Fibroblast of lung (primary cell): Measurements from ENCODE around the gene CYP27B1.
A peak's percentile ranks its signal among the peaks of the same experiment; 100 is the strongest.

ENCODE experiments used
- CTCF ChIP-seq, 2 donors: IDR thresholded peaks in 1 of 2; conservative IDR thresholded peaks in 1 of 2; 1 replicate in 1 of 2; 2 replicates in 1 of 2; pipeline ENCODE4 v1.5.1; 2011 to 2012; ENCODE audit warnings: low read length in 2 of 2, control low read depth in 1 of 2, inconsistent platforms in 1 of 2, low read depth in 1 of 2, mild to moderate bottlenecking in 1 of 2
- EZH2 ChIP-seq: IDR thresholded peaks from 2 replicates; pipeline ENCODE4 v1.5.1; 2012; ENCODE audit warnings: low read length, control low read depth, mild to moderate bottlenecking; ENCODE audit errors: missing control alignments

DNA sequence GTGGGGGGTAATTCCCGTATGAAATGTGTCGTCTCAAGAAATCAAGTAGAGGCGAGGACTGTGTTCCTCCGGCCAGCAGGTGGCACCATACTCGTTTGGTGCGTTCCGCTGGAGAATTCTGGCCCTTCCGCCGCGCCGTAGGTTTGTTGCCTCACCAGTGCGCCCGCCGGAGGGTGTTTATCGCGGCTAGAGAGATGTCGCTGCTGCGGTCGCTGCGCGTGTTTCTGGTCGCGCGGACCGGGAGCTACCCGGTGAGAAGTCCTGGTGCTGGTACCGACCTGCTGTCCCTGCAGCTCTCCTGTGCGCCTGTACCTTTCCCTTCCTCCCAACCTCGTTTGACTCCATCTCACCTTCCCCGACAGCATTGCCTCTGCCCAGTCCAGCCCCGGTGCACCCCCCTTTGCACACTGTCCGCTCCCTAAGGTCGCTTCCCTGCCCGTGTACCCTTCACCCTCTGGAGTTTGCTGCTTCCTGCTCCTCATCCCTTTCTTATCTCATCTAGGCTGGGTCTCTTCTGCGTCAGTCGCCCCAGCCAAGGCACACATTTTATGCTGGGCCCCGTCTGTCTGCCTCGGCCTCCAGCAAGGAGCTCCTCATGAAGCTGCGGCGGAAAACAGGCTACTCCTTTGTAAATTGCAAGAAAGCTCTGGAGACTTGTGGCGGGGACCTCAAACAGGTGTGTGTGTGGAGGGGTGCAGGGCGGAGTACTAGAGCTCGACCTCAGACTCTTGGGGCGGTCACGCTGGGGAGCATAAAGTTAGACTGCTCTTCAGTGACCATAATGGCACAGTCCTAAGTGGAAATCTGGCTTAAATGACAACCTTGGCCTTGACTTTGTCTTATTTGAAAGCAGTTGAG is 16.0 kb upstream of the CYP27B1 start, which contains the start of gene TSFM:
- TF ChIP-seq EZH2 (no peak), CTCF (conservative IDR thresholded peaks at IDR 0.05 in 1 of 2, IDR thresholded peaks at IDR 0.05 in 1 of 2; ENCODE audit: low read depth in 1 of 2, low read length in 2 of 2) (peak; percentile 88 to 89)
